ENCODE data around the gene BTBD9. TPM values are rescaled to one million over a fixed set of nuclear protein-coding genes. Genes with fewer than 3 reads are reported as not detected.

Gene BTBD9
- total RNA-seq, 1 experiment from 2014 or later: 8.9 TPM

DNA sequence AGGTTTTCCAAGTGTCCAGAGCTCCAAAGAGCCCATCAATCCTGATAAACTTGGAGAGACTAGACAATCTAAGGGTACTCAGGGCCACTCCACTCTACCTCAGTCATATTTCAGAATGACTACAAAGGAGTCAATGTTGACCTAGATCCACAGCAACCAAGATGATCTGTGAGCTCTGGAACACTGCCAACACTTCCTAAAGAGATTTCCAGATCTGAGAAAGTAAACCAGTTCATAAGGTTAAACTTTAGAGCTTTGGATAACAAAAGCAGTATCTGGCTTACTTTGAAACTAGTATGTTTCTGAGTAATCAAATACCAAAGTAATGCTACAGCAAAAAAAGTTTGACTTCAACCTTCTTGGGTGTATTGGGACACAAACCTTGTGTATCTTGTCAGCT is 122.7 kb downstream of the BTBD9 start:
- H4K20me1 ChIP-seq (ENCODE audit: control insufficient read depth, insufficient read depth, insufficient read length): no peaks in the 10 kb centered on the region
- H3K18ac ChIP-seq (ENCODE audit: insufficient read length, low read depth, low read length): no peak overlapping the region
- no peak overlapping the region for H3K9ac ChIP-seq (ENCODE audit: extremely low read depth, insufficient read length, low read length)
- peaks cover 2 to 3% of the 10 kb centered on the region in 2 experiments; a peak in 2 of 4 replicates for H3K4me1 Mint-ChIP-seq
- no peak overlapping the region for H3K23ac ChIP-seq (ENCODE audit: insufficient read length, low read depth, low read length)
- H2BK12ac ChIP-seq (ENCODE audit: insufficient read length, low read depth, low read length): no peak overlapping the region
- no peaks in the 10 kb centered on the region for H3K23me2 ChIP-seq (ENCODE audit: insufficient read length, low read depth, low read length, poor library complexity, severe bottlenecking)
- H3K27me3 Mint-ChIP-seq (ENCODE audit: low read depth): no peaks in the 10 kb centered on the region
- no peak overlapping the region for H2BK15ac ChIP-seq (ENCODE audit: low read depth, low read length)
- TF ChIP-seq, protein P1, sequence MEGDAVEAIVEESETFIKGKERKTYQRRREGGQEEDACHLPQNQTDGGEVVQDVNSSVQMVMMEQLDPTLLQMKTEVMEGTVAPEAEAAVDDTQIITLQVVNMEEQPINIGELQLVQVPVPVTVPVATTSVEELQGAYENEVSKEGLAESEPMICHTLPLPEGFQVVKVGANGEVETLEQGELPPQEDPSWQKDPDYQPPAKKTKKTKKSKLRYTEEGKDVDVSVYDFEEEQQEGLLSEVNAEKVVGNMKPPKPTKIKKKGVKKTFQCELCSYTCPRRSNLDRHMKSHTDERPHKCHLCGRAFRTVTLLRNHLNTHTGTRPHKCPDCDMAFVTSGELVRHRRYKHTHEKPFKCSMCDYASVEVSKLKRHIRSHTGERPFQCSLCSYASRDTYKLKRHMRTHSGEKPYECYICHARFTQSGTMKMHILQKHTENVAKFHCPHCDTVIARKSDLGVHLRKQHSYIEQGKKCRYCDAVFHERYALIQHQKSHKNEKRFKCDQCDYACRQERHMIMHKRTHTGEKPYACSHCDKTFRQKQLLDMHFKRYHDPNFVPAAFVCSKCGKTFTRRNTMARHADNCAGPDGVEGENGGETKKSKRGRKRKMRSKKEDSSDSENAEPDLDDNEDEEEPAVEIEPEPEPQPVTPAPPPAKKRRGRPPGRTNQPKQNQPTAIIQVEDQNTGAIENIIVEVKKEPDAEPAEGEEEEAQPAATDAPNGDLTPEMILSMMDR (conservative IDR thresholded peaks at IDR 0.05): no peak
- H3K36me3 Mint-ChIP-seq (ENCODE audit: insufficient read depth in 1 of 3, low read depth in 3 of 3): no peaks in the 10 kb centered on the region
- H3K27ac ChIP-seq (ENCODE audit: insufficient read length, low read depth, low read length): no peak overlapping the region
- no peak overlapping the region for H3K4me3 Mint-ChIP-seq
- H2AFZ ChIP-seq (ENCODE audit: low read length): no peak overlapping the region
- H2BK5ac ChIP-seq (ENCODE audit: insufficient read length, low read length): no peak overlapping the region
- no peak overlapping the region for H3T11ph ChIP-seq (ENCODE audit: low read length)
- peak overlapping the region in 1 of 3 experiments; percentile 50; a peak in 1 of 7 replicates for H3K27ac Mint-ChIP-seq
- H2AK5ac ChIP-seq (ENCODE audit: insufficient read length, low read length): no peak overlapping the region
- H2BK120ac ChIP-seq (ENCODE audit: low read depth, low read length, poor library complexity, severe bottlenecking): no peak overlapping the region
- no peak overlapping the region for H4K91ac ChIP-seq (ENCODE audit: insufficient read length, low read depth, low read length)
- no peak overlapping the region for H4K5ac ChIP-seq (ENCODE audit: insufficient read length, low read depth, low read length)
- H3K9me3 ChIP-seq (ENCODE audit: control insufficient read depth, low read depth, low read length): no peaks in the 10 kb centered on the region
- H3K4ac ChIP-seq (ENCODE audit: low read depth, low read length): no peak overlapping the region
- H3K27me3 ChIP-seq (ENCODE audit: insufficient read depth, low read length): no peaks in the 10 kb centered on the region
- H2BK20ac ChIP-seq (ENCODE audit: low read depth, low read length, poor library complexity, severe bottlenecking): no peak overlapping the region
- no peak for DNase-seq
- no peaks in the 10 kb centered on the region for H3K79me1 ChIP-seq (ENCODE audit: insufficient read depth, low read depth, low read length, poor library complexity, severe bottlenecking)
- no peak overlapping the region for H3K56ac ChIP-seq (ENCODE audit: insufficient read length, low read depth, low read length)
- no peak overlapping the region for H4K8ac ChIP-seq (replicated peaks; ENCODE audit: insufficient read length, low read depth, low read length)
- H3K4me2 ChIP-seq (ENCODE audit: insufficient read depth, insufficient read length, low read length): no peak overlapping the region
- H3K9me3 Mint-ChIP-seq: no peaks in the 10 kb centered on the region
- H3K4me1 ChIP-seq (ENCODE audit: insufficient read depth, low read length): no peaks in the 10 kb centered on the region
- no peaks in the 10 kb centered on the region; the same call in 1 of the 2 replicates for H3K79me2 ChIP-seq (ENCODE audit: insufficient read depth, low read length)
- no peak overlapping the region for H3K14ac ChIP-seq (ENCODE audit: insufficient read depth, low read length)

Data from H9 (cell line).